C4-2B (cell line): ENCODE data around the gene DDX3X.

Experiments
- ZFX ChIP-seq: fragments of 450-650 bp; IDR thresholded peaks from 2 replicates; pipeline ENCODE4 v1.6.1; 2017
- TF ChIP-seq, protein P1 (sequence below): fragments of 450-650 bp; conservative IDR thresholded peaks from 2 replicates; pipeline ENCODE4 v1.5.1; 2017; ENCODE audit warnings: mild to moderate bottlenecking

DNA sequence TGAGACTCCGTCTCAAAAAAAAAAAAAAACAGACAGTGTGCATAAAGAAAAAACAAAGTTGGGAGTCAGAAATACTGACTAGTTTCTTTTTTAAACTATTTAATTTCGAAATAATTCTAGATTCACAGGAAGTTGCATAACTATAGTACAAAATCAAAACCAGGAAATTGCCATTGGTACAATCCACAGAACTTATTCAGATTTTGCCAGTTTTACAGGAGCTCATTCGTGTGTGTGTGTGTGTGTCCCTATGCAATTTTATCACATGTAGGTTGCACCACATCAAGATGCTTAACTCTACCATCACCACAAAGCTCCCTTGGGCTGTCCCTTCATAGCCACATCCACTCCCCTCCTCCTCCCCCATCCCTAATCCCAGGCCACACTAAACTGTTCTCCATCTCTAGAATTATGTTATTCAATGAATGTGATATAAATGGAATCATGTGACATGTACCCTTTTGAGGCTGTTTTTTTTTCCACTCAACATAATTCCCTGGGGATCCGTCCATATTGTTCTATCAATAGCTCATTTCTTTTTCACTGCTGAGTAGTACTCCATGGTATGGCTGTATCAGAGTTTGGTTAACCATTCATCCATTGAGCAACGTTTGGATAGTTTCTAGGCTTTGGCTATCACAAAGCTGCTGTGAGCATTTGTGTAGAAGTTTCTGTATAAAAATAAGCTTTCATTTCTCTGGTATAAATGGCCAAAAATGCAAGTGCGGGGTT is 16.3 kb upstream of the DDX3X start:
- TF ChIP-seq, protein P1, sequence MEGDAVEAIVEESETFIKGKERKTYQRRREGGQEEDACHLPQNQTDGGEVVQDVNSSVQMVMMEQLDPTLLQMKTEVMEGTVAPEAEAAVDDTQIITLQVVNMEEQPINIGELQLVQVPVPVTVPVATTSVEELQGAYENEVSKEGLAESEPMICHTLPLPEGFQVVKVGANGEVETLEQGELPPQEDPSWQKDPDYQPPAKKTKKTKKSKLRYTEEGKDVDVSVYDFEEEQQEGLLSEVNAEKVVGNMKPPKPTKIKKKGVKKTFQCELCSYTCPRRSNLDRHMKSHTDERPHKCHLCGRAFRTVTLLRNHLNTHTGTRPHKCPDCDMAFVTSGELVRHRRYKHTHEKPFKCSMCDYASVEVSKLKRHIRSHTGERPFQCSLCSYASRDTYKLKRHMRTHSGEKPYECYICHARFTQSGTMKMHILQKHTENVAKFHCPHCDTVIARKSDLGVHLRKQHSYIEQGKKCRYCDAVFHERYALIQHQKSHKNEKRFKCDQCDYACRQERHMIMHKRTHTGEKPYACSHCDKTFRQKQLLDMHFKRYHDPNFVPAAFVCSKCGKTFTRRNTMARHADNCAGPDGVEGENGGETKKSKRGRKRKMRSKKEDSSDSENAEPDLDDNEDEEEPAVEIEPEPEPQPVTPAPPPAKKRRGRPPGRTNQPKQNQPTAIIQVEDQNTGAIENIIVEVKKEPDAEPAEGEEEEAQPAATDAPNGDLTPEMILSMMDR = no peak
- TF ChIP-seq ZFX = no peak
